Activated CD4-positive, alpha-beta T cell treated with anti-CD3 and anti-CD28 coated beads, Interleukin-2, amount 10 ng/mL, durations not matched to agents 7 days and 5 days (primary cell): Measurements from ENCODE around the gene AGFG1. TPM values are rescaled to one million over a fixed set of nuclear protein-coding genes. Genes with fewer than 3 reads are reported as not detected.
"Not testable (repeated sequence)": the region's sequence is repeated elsewhere in the genome, so short reads cannot be mapped to it uniquely, and the experiment has no call there.

ENCODE experiments used
- CTCF ChIA-PET: fragments of 350-600 bp; sonication (Branson Sonifier 250); formaldehyde crosslinking; loops from one replicate; lab custom pipeline; 2021; ENCODE audit warnings: antibody characterized with exemption; lab: Charles Lee
- POLR2A ChIA-PET: fragments of 350-600 bp; sonication (Branson Sonifier 250); formaldehyde crosslinking; loops from one replicate; lab custom pipeline; 2021; ENCODE audit warnings: antibody characterized with exemption; lab: Charles Lee
- DNase-seq: peaks from one replicate; pipeline ENCODE4 v3.0.0-alpha.2; 2020
- H3K27ac Mint-ChIP-seq: one replicate; pipeline ENCODE4 v1.8.0; 2021; ENCODE audit warnings: mild to moderate bottlenecking, moderate library complexity, mixed read lengths
- H3K27me3 Mint-ChIP-seq: one replicate; pipeline ENCODE4 v1.8.0; 2021; ENCODE audit warnings: mixed read lengths
- H3K36me3 Mint-ChIP-seq: one replicate; pipeline ENCODE4 v1.8.0; 2021; ENCODE audit warnings: low read depth, mixed read lengths
- H3K4me1 Mint-ChIP-seq: one replicate; pipeline ENCODE4 v1.8.0; 2021; ENCODE audit warnings: mixed read lengths
- H3K4me3 Mint-ChIP-seq: one replicate; pipeline ENCODE4 v1.8.0; 2021; ENCODE audit warnings: mild to moderate bottlenecking, moderate library complexity, mixed read lengths
- H3K9me3 Mint-ChIP-seq: one replicate; pipeline ENCODE4 v1.8.0; 2021; ENCODE audit warnings: mixed read lengths
- total RNA-seq, 2 experiments: library from RNA; stranded (reverse); gene quantifications; one replicate each; pipeline ENCODE4 v1.2.3, GENCODE V29; 2021

Gene AGFG1
- total RNA-seq, 2 experiments from 2014 or later = 59.9 to 80.1 TPM

GRCh38 chr2:227578642-227579041 is 106.7 kb downstream of the AGFG1 start:
- H3K4me1 Mint-ChIP-seq = no peaks in the 10 kb centered on the region
- ChIA-PET CTCF (no interaction called here), POLR2A (no interaction called here)
- peaks cover 9% of the 10 kb centered on the region for H3K9me3 Mint-ChIP-seq
- H3K36me3 Mint-ChIP-seq = no peaks in the 10 kb centered on the region
- H3K27ac Mint-ChIP-seq = no peak overlapping the region
- peaks cover 29% of the 10 kb centered on the region for H3K27me3 Mint-ChIP-seq
- DNase-seq = no peak
- H3K4me3 Mint-ChIP-seq = no peak overlapping the region

- POLR2A ChIA-PET = no interaction called here
- CTCF ChIA-PET = interaction anchor here (0.6 to 0.7 kb wide), 2 partner anchors 9 to 417 kb away, joined by 3 read pairs; no protein-coding TSS in a partner anchor
- Mint-ChIP-seq H3K4me1 (no peaks in the 10 kb centered on the region), H3K27ac (no peak overlapping the region), H3K4me3 (no peak overlapping the region), H3K27me3 (peaks cover 29% of the 10 kb centered on the region), H3K36me3 (no peaks in the 10 kb centered on the region), H3K9me3 (peaks cover 10% of the 10 kb centered on the region)
- DNase-seq = no peak
Observed at GRCh38 chr2:227579791-227580190, 107.8 kb downstream of the AGFG1 start.

- ChIA-PET CTCF (no interaction called here), POLR2A (no interaction called here)
- H3K36me3 Mint-ChIP-seq = no peaks in the 10 kb centered on the region
- H3K9me3 Mint-ChIP-seq = peaks cover 10% of the 10 kb centered on the region
- H3K27me3 Mint-ChIP-seq = peaks cover 23% of the 10 kb centered on the region
- no peak for DNase-seq
- H3K4me1 Mint-ChIP-seq = no peaks in the 10 kb centered on the region
- H3K27ac Mint-ChIP-seq = no peak overlapping the region
- no peak overlapping the region for H3K4me3 Mint-ChIP-seq
Observed at GRCh38 chr2:227582369-227582768, 110.4 kb downstream of the AGFG1 start.

GRCh38 chr2:227592694-227593387 is 120.9 kb downstream of the AGFG1 start:
- H3K36me3 Mint-ChIP-seq = no peaks in the 10 kb centered on the region
- H3K9me3 Mint-ChIP-seq = peaks cover 3% of the 10 kb centered on the region
- ChIA-PET CTCF (no interaction called here), POLR2A (no interaction called here)
- DNase-seq = no peak
- H3K4me3 Mint-ChIP-seq = no peak overlapping the region
- peaks cover 39% of the 10 kb centered on the region for H3K27me3 Mint-ChIP-seq
- peaks cover 15% of the 10 kb centered on the region for H3K4me1 Mint-ChIP-seq
- H3K27ac Mint-ChIP-seq = no peak overlapping the region

GRCh38 chr2:227595797-227596196 is 123.8 kb downstream of the AGFG1 start:
- Mint-ChIP-seq H3K4me3 (no peak overlapping the region), H3K4me1 (peaks cover 15% of the 10 kb centered on the region), H3K9me3 (peaks cover 3% of the 10 kb centered on the region), H3K27ac (no peak overlapping the region), H3K36me3 (no peaks in the 10 kb centered on the region), H3K27me3 (peaks cover 22% of the 10 kb centered on the region)
- ChIA-PET CTCF (no interaction called here), POLR2A (no interaction called here)
- no peak for DNase-seq

- peaks cover 17% of the 10 kb centered on the region for H3K27me3 Mint-ChIP-seq
- no peaks in the 10 kb centered on the region for H3K36me3 Mint-ChIP-seq
- ChIA-PET CTCF (no interaction called here), POLR2A (no interaction called here)
- peaks cover 3% of the 10 kb centered on the region for H3K9me3 Mint-ChIP-seq
- no peak overlapping the region for H3K27ac Mint-ChIP-seq
- H3K4me3 Mint-ChIP-seq = no peak overlapping the region
- H3K4me1 Mint-ChIP-seq = peaks cover 15% of the 10 kb centered on the region
- no peak for DNase-seq
Observed at GRCh38 chr2:227597036-227597435, 125.1 kb downstream of the AGFG1 start.

- ChIA-PET CTCF (no interaction called here), POLR2A (interaction anchor here (0.6 kb wide), 1 partner anchor 421 kb away, joined by 6 read pairs; no protein-coding TSS in a partner anchor)
- Mint-ChIP-seq H3K27me3 (peaks cover 20% of the 10 kb centered on the region), H3K9me3 (peaks cover 3% of the 10 kb centered on the region), H3K36me3 (no peaks in the 10 kb centered on the region), H3K4me3 (no peak overlapping the region), H3K4me1 (peaks cover 5% of the 10 kb centered on the region), H3K27ac (no peak overlapping the region)
- DNase-seq = no peak
Observed at GRCh38 chr2:227597998-227598397, 126.0 kb downstream of the AGFG1 start.

- H3K4me1 Mint-ChIP-seq, DNase-seq, H3K9me3 Mint-ChIP-seq, POLR2A ChIA-PET, H3K4me3 Mint-ChIP-seq, H3K36me3 Mint-ChIP-seq, CTCF ChIA-PET, H3K27ac Mint-ChIP-seq: not testable (repeated sequence)
- H3K27me3 Mint-ChIP-seq = peaks cover 20% of the 10 kb centered on the region
Observed at GRCh38 chr2:227598835-227599503, 127.0 kb downstream of the AGFG1 start, which contains the start of gene SCYGR2. SCYGR2 (plus strand) TSS chr2:227598893; CDS start chr2:227598893, 0 bp downstream.

GRCh38 chr2:227602358-227602757 is 130.4 kb downstream of the AGFG1 start:
- no peaks in the 10 kb centered on the region for H3K9me3 Mint-ChIP-seq
- no peaks in the 10 kb centered on the region for H3K4me1 Mint-ChIP-seq
- ChIA-PET POLR2A (no interaction called here), CTCF (no interaction called here)
- DNase-seq = no peak
- H3K36me3 Mint-ChIP-seq = no peaks in the 10 kb centered on the region
- H3K27me3 Mint-ChIP-seq = peaks cover 17% of the 10 kb centered on the region
- no peak overlapping the region for H3K4me3 Mint-ChIP-seq
- H3K27ac Mint-ChIP-seq = no peak overlapping the region

GRCh38 chr2:227606476-227606875 is 134.5 kb downstream of the AGFG1 start:
- no peaks in the 10 kb centered on the region for H3K9me3 Mint-ChIP-seq
- ChIA-PET POLR2A (no interaction called here), CTCF (no interaction called here)
- H3K4me3 Mint-ChIP-seq = no peak overlapping the region
- no peaks in the 10 kb centered on the region for H3K36me3 Mint-ChIP-seq
- H3K27ac Mint-ChIP-seq = no peak overlapping the region
- no peak for DNase-seq
- H3K4me1 Mint-ChIP-seq = peaks cover 7% of the 10 kb centered on the region
- H3K27me3 Mint-ChIP-seq = peaks cover 41% of the 10 kb centered on the region

GRCh38 chr2:227607941-227608340 is 136.0 kb downstream of the AGFG1 start:
- no peak for DNase-seq
- H3K4me3 Mint-ChIP-seq = no peak overlapping the region
- no peak overlapping the region for H3K27ac Mint-ChIP-seq
- ChIA-PET POLR2A (no interaction called here), CTCF (interaction anchor here (0.6 kb wide), 1 partner anchor 1857 kb away, joined by 3 read pairs; no protein-coding TSS in a partner anchor)
- no peaks in the 10 kb centered on the region for H3K9me3 Mint-ChIP-seq
- H3K36me3 Mint-ChIP-seq = no peaks in the 10 kb centered on the region
- peaks cover 7% of the 10 kb centered on the region for H3K4me1 Mint-ChIP-seq
- H3K27me3 Mint-ChIP-seq = peaks cover 41% of the 10 kb centered on the region

- Mint-ChIP-seq H3K4me3 (no peak overlapping the region), H3K27ac (no peak overlapping the region), H3K4me1 (peaks cover 7% of the 10 kb centered on the region), H3K27me3 (peaks cover 41% of the 10 kb centered on the region), H3K9me3 (no peaks in the 10 kb centered on the region), H3K36me3 (no peaks in the 10 kb centered on the region)
- ChIA-PET POLR2A (no interaction called here), CTCF (interaction anchor here (0.6 kb wide), 2 partner anchors 137 to 1858 kb away, joined by 3 read pairs; no protein-coding TSS in a partner anchor)
- no peak for DNase-seq
Observed at GRCh38 chr2:227608561-227609338, 136.8 kb downstream of the AGFG1 start.

- H3K9me3 Mint-ChIP-seq = no peaks in the 10 kb centered on the region
- H3K27ac Mint-ChIP-seq = no peak overlapping the region
- ChIA-PET POLR2A (no interaction called here), CTCF (no interaction called here)
- no peaks in the 10 kb centered on the region for H3K36me3 Mint-ChIP-seq
- DNase-seq = no peak
- peaks cover 7% of the 10 kb centered on the region for H3K4me1 Mint-ChIP-seq
- no peak overlapping the region for H3K4me3 Mint-ChIP-seq
- H3K27me3 Mint-ChIP-seq = peaks cover 39% of the 10 kb centered on the region
Observed at GRCh38 chr2:227610123-227610522, 138.2 kb downstream of the AGFG1 start.
